HTR-8/SVneo (cell line): ENCODE measurements around the gene ASB11.
A peak's percentile ranks its signal among the peaks of the same experiment; 100 is the strongest.
"Not testable (repeated sequence)": the region's sequence is repeated elsewhere in the genome, so short reads cannot be mapped to it uniquely, and the experiment has no call there.

Experiments used
- DNase-seq: peaks from one replicate; pipeline ENCODE4 v3.0.0; 2011; ENCODE audit warnings: low spot score, mixed read lengths; ENCODE audit not compliant: insufficient read length
- FAIRE-seq: peaks from 2 replicates; lab custom pipeline; 2011; peaks lifted over from hg19 to GRCh38; lab: Jason Lieb, UNC

Gene ASB11

DNA sequence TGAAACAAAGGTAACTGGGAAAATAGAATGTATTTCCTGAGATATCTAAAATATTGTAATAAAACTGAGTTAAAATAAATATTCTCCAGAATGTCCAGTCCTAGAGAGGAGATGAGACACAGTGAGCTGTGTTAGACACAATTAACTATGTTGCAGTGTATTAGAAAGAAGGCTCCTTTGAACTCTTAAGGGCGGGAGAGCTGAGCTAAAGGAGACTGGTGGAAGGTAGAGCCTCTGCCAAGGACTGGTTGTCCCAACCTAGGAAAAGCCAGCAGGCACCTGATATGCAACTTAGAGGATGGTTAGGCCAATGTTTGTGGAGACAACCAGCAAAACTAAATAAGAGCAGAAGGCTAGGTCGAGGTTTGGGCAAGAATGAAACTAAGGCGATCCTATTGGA is 4.3 kb downstream of the ASB11 start:
- no peak for FAIRE-seq

GRCh38 chrX:15310117-15310516 is 5.3 kb downstream of the ASB11 start:
- no peak for DNase-seq
- FAIRE-seq: no peak

More for the DNA sequence above, 4.3 kb downstream of the ASB11 start:
- DNase-seq: no peak

DNA sequence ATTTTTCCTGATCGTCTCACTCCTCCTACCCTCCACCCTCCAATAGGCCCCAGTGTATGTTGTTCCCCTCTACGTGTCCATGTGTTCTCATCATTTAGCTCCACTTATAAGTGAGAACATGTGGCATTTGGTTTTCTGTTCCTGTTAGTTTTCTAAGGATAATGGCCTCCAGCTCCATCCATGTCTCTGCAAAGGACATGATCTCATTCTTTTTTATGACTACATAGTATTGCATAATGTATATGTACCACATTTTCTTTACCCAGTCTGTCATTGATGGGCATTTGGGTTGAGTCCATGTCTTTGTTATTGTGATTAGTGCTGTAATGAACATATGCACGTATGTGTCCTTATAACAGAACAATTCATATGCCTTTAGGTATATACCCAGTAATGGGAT is 9.5 kb downstream of the ASB11 start:
- FAIRE-seq, DNase-seq: not testable (repeated sequence)

- DNase-seq (no peak), FAIRE-seq (no peak)
Observed at GRCh38 chrX:15301924-15302323, 13.5 kb downstream of the ASB11 start.

DNA sequence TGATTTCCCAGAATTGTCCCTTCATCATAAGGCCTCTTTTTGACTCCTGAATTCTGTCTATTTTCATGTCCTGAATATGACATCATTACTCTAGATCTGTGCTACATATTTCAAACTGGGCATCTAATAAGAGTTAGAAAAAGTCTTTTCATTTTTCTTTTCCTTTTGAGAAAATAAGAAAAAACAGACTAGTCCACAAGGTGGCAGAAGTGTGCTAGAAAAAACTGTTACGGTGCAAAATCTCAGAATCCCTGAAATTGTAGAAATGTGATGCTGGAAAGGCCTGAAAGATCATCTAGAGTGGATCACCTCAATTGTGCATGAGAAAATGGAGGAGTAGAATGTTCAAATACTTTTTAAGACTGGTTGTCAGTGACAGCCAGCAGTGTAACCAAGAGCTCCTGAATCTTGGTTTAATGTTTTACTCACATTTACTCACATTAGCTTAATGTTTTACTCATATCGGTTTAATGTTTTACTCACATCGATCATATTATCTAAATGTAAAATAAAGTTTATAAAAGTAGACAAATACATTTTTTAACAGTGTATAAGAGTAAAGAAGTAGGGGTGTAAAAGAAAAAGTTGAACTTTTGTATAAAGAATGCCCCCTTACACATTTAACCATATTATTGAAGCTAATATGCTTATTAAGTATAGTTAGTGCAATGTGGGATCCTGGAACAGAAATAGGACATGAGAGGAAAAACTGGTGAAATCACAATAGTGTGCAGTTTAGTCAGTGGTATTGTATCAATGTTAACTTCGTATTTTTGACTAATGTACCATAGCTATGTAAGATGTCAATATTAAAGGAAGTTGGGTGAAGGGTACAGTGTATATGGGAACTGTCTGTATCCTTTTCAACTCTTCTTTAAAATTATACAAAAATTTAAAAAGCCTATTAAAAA is 15.2 kb downstream of the ASB11 start:
- FAIRE-seq (no peak), DNase-seq (peak; percentile 27)

DNA sequence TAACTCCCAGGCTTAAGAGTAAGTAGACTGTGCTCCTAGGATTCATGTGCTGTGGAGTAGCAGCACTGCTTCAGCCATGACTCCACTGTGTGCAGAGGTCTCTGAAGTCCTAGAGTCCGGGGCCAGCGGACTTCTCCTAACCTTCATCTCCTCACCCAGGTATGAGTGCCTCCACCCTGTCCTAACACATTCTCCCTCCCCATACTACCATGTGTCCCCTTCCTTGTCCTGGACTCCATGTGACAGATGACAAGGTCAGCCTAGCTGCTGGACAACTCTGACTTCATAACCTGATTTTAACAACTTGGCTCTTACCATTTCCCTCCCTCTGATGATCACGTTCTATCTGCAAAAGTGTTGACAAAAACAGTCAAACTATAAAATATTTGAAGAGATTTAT is 16.7 kb downstream of the ASB11 start:
- DNase-seq (no peak), FAIRE-seq (no peak)

DNA sequence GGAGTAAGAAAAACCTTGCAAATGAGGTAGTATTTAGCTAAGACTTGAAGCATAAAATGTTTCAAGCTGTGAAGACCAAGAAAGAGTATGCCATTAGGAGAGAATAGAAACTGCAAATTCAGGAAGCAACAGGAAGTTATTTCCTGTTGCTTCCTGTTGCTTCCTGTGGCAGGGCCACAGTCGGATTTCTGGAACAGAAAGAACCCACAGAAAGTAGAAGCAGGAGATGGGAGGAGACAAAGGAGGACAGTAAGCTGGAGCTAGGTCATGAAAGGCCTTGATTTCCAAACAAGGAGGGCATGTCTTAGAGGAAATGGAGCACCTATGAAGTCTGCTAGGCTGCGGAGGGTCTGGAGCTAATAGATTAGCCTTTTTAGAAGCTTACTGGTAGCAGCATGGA is 17.2 kb downstream of the ASB11 start:
- DNase-seq (no peak), FAIRE-seq (no peak)

DNA sequence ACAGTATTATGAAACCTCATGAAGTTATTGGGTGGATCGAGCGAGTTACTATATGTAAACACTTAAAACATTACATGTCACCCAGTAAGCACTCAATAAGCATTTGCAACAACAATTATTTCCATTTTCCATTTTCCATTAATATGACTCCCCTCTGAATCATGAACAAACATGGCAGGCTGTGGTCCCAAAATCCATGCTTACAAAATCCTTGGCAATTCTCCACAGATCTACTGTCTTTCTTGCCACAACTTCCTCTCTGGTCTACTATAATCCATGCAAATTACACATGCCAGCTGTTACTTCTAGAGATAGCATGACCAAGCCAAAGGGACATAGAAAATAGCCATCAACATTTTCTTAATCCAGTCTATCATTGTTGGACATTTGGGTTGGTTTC is 22.0 kb downstream of the ASB11 start:
- DNase-seq (no peak), FAIRE-seq (no peak)

GRCh38 chrX:15292861-15293260 is 22.6 kb downstream of the ASB11 start:
- FAIRE-seq: no peak

GRCh38 chrX:15277604-15278003 is 37.8 kb downstream of the ASB11 start:
- FAIRE-seq: no peak
- DNase-seq: no peak

More at GRCh38 chrX:15292861-15293260, 22.6 kb downstream of the ASB11 start:
- DNase-seq: no peak

DNA sequence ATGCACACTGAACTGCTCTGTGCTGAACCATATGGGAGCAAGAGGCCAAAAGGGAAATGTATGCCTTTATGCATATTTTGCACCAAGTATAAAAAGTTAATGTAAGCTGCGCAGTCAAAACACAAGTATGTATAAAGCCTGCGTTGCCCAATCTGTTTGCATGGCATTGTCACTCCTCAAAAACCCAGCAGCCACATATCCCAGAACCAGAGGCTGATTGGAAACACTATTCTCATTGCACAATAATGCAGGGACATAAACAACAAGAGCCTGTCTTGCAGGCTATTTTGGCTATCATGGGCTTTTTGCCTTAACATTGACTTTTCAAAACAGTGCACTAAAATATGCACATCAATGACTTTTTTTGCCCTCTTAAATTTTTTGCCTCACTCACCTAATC is 40.5 kb downstream of the ASB11 start:
- no peak for FAIRE-seq
- DNase-seq: no peak

GRCh38 chrX:15273275-15273674 is 42.2 kb downstream of the ASB11 start:
- FAIRE-seq: not testable (repeated sequence)

GRCh38 chrX:15271757-15272156 is 43.7 kb downstream of the ASB11 start:
- DNase-seq (no peak), FAIRE-seq (no peak)

More at GRCh38 chrX:15273275-15273674, 42.2 kb downstream of the ASB11 start:
- DNase-seq: not testable (repeated sequence)

DNA sequence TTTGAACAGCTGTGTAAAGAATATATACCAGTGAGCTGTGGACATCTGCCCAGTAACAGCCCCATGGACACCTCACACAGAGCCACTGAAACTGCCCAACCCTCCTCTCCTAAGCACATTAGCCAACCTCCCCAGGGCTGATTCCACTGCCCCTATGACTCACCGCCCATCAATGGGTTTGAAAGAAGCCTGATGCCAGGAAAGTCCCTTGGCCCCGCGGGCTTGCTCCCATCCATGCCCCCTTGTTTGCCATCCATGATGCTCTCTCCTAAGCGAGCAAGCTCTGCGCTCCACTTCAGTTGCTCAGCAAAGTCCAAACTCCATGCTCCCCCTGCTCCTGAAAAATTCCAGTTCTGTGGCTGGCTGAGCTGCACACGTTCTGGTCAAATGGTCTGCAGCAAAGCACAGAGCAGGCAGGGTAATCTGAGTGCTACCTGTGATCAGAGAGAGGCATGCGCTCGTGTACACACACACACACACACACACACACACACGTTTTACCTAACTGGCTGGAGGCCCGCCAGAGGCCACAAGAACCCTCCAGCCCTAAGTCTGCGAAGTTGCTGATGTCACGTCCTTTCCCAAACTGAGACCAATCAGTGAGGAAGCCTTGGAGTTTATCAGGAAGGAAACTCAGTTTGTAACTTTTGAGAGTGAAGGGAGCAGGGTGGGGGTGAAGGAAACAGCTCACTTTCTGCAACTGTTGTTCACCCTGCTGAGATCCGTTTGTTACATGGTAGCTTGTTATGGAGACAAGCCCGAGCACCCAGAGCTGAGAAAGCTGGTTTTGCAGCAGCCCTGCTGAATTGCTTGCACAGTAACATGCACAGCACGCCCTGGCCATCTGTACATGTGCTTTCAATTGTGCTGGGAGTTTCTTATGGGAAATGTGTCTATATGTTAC is 45.6 kb downstream of the ASB11 start, which contains the start of gene ASB9:
ASB9 (minus strand) TSS at position 466 of the 904 bp plus-strand sequence; CDS start at position 257, 209 bp downstream.
- FAIRE-seq (peak; percentile 88), DNase-seq (peak; percentile 70)

DNA sequence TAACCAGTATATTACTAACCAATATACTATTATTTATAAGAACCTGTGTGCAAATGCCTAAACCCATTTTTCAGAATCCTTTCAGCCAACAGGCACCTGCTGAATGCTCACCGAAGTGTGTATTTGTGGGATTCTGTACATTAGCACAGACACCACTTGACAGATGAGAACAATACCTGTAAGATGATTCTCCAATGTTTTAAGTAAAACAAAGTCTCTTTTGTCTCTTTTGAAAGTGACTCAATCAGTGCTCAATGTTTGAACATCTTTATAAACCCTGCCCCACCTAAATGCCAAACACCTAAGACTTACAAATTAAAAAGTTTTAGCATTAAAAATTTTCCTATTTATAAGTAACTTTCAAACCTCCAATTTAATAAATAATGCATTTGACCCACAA is 46.3 kb downstream of the ASB11 start:
- no peak for DNase-seq
- no peak for FAIRE-seq

- no peak for DNase-seq
- FAIRE-seq: no peak
Observed at GRCh38 chrX:15254852-15255251, 60.6 kb downstream of the ASB11 start.

- FAIRE-seq: no peak
Observed at GRCh38 chrX:15245896-15246295, 69.5 kb downstream of the ASB11 start.

DNA sequence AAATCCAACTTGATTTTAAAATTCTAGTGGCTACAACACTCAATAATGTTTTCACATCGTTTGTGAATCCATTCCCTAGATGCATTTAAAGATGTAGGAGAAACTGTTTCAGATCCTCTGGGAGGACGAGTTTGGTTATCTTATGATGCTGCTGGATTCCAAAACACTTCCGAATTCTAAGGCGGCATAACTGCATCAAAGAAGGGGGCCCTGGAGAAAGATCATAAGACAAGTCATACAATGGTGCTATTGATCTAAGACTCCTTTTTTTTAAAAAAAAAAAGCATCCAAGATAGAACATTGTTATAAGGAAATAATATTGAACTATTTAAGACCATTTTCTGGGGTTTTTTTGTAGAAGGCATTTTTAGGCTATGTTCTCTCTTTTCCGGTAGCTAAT is 71.0 kb downstream of the ASB11 start:
- no peak for DNase-seq
- no peak for FAIRE-seq

More at GRCh38 chrX:15245896-15246295, 69.5 kb downstream of the ASB11 start:
- DNase-seq: no peak

GRCh38 chrX:15242899-15243555 is 72.4 kb downstream of the ASB11 start:
- FAIRE-seq: no peak
- DNase-seq: peak; percentile 67

DNA sequence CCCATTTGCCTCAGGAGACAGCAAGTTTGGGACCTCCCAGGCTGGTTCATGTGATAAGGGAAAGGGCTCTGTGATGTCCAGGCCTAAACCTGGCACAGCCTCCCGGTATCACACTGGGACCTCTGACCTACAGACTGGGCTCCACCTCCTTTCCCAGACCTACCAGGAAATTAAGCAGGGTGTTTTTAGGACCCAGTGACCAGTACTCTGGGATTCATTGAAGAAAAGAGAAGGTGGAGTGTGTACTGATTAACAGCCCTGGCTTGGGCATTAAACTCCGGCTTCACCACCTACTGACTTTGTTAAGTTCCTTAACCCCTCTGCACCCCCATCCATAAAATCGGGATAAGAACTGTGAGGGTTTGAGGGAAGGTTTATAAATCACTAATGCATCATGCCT is 74.1 kb downstream of the ASB11 start:
- no peak for FAIRE-seq
- no peak for DNase-seq
